Tibial artery (tissue), 4 donors: Measurements from ENCODE around the gene BABAM2.

Experiments used
- DNase-seq, 2 donors: peaks; one replicate each; pipeline ENCODE4 v3.0.0-alpha.2; 2019
- H3K27ac ChIP-seq, 2 donors: fragments of 200-600 bp; sonication (generic) in 1 of 2; 1 replicate in 1 of 2; 2 replicates in 1 of 2; pipeline ENCODE4 v1.5.1; 2018 to 2019; ENCODE audit warnings: mild to moderate bottlenecking in 1 of 2
- H3K27me3 ChIP-seq, 2 donors: fragments of 200-600 bp; sonication (generic) in 1 of 2; one replicate each; pipeline versions ENCODE4 v1.5.1 to v1.6.0; 2016 to 2019
- H3K36me3 ChIP-seq, 3 donors: fragments of 200-600 bp; sonication (generic) in 2 of 3; one replicate each; pipeline ENCODE4 v1.5.1; 2016 to 2019; ENCODE audit warnings: mild to moderate bottlenecking in 2 of 3
- H3K4me1 ChIP-seq, 4 donors: fragments of 200-600 bp; sonication (generic) in 2 of 4; 1 replicate in 3 of 4; 2 replicates in 1 of 4; pipeline ENCODE4 v1.5.1; 2016 to 2019
- H3K4me3 ChIP-seq, 2 donors: fragments of 200-600 bp; sonication (generic) in 1 of 2; 1 replicate in 1 of 2; 2 replicates in 1 of 2; pipeline ENCODE4 v1.5.1; 2018 to 2019; ENCODE audit warnings: mild to moderate bottlenecking in 2 of 2
- H3K9me3 ChIP-seq, 3 donors: fragments of 200-600 bp; sonication (generic) in 1 of 3; one replicate each; pipeline ENCODE4 v1.5.1; 2016 to 2019
- intact Hi-C: fragments of 100-400 bp; cut with DNase I; formaldehyde crosslinking; loops from one replicate; pipeline ENCODE4 v1.15.0; 2023; ENCODE audit warnings: low total_unique reads
- TF ChIP-seq, protein P1 (sequence below), 2 experiments: fragments of 200-600 bp in 1 of 2; fragments of 450-650 bp in 1 of 2; IDR thresholded peaks; one replicate each; pipeline ENCODE4 v1.5.1; 2017 to 2019; ENCODE audit warnings: antibody characterized with exemption in 2 of 2, mild to moderate bottlenecking in 1 of 2, moderate library complexity in 1 of 2

BABAM2 gene

DNA sequence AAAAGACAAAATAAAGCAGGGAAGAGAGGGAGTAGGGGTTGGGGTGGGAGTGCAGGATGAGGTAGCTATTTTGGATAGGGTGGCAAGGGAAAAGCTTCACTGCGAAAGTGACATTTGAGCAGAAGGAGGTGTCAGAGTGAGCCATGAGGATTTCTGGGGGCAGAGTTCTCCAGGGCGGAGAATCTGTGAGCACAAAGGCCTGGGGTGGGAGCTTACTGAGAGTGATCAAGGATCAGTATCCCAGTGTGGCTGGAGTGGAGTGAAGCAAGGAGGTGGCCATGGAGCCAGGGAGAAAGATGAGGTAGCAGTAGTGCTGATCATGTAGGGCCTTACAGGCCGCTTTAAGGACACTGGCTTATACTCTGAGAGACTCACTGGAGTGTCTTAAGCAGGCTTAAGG is 291.3 kb downstream of the BABAM2 start:
- intact Hi-C loops = no loop called here
- H3K4me3 ChIP-seq = no peak overlapping the region
- no peaks in the 10 kb centered on the region for H3K9me3 ChIP-seq
- DNase-seq = no peak
- H3K27ac ChIP-seq = no peak overlapping the region
- H3K4me1 ChIP-seq = no peaks in the 10 kb centered on the region
- TF ChIP-seq, protein P1, sequence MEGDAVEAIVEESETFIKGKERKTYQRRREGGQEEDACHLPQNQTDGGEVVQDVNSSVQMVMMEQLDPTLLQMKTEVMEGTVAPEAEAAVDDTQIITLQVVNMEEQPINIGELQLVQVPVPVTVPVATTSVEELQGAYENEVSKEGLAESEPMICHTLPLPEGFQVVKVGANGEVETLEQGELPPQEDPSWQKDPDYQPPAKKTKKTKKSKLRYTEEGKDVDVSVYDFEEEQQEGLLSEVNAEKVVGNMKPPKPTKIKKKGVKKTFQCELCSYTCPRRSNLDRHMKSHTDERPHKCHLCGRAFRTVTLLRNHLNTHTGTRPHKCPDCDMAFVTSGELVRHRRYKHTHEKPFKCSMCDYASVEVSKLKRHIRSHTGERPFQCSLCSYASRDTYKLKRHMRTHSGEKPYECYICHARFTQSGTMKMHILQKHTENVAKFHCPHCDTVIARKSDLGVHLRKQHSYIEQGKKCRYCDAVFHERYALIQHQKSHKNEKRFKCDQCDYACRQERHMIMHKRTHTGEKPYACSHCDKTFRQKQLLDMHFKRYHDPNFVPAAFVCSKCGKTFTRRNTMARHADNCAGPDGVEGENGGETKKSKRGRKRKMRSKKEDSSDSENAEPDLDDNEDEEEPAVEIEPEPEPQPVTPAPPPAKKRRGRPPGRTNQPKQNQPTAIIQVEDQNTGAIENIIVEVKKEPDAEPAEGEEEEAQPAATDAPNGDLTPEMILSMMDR (IDR thresholded peaks at IDR 0.05) = no peak
- H3K27me3 ChIP-seq = no peaks in the 10 kb centered on the region
- H3K36me3 ChIP-seq = no peaks in the 10 kb centered on the region

DNA sequence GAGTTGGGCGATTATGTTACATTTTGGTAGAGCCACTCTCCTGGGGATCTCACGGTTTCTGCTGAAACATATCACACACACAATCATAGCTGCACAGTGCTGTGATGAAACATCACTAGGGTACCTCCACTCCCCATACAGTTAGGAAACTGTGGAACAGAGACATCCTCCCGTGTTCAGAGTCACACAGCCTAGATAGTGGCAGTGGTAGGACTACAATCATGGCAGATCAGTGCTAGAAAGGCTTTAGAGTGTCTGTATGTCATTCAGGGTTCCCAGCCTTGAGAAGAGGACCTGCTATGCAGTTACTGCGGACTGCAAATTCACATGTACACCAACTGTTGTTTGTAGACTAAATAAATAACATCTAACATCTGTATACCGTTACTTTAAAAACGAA is 291.8 kb downstream of the BABAM2 start:
- no peaks in the 10 kb centered on the region for H3K36me3 ChIP-seq
- TF ChIP-seq, protein P1 (IDR thresholded peaks at IDR 0.05) = no peak
- H3K27ac ChIP-seq = no peak overlapping the region
- H3K9me3 ChIP-seq = no peaks in the 10 kb centered on the region
- DNase-seq = no peak
- intact Hi-C loops = no loop called here
- H3K4me3 ChIP-seq = no peak overlapping the region
- no peaks in the 10 kb centered on the region for H3K27me3 ChIP-seq
- H3K4me1 ChIP-seq = no peaks in the 10 kb centered on the region

DNA sequence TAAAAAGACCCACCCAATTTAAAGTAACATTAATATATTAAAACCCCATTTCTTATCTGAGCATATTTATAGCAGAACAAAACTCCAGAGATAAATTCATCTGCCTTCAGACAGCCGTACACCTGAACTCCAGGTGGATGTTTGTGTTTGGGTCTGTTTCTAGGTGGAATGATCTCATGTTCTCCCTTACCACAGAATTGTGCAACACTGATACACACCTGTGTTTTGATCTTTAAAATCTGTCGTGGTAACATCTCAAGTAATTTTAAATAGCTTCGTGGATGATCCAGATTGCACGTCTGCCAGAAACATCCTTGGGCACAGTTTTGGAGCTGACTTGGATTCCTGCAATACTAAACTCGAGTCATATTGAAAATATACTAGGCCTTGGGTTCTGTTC is 294.6 kb downstream of the BABAM2 start:
- TF ChIP-seq, protein P1 (IDR thresholded peaks at IDR 0.05) = no peak
- Histone ChIP-seq H3K27me3 (no peaks in the 10 kb centered on the region), H3K9me3 (no peaks in the 10 kb centered on the region), H3K4me1 (no peaks in the 10 kb centered on the region), H3K36me3 (no peaks in the 10 kb centered on the region), H3K4me3 (no peak overlapping the region), H3K27ac (no peak overlapping the region)
- DNase-seq = no peak
- intact Hi-C loops = no loop called here

DNA sequence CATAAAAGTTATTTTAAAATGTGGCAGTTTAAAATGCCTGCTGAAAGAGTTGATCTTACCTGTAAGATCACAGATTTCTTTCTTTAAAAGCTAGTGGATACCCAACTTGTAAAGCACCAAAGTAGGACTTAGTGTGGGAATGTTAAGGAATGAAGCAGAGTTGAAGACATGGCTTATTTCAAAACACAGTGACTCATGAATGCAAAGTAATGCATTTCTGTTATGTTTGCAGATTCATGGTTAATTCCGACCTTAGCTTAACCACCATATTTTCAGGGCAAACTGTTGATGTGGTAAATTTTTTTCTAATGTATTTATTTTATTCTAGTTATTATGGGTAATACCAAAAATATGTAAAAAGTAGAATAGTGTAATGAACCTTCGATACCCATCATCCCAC is 295.4 kb downstream of the BABAM2 start:
- no peaks in the 10 kb centered on the region for H3K9me3 ChIP-seq
- H3K27ac ChIP-seq = no peak overlapping the region
- H3K27me3 ChIP-seq = no peaks in the 10 kb centered on the region
- TF ChIP-seq, protein P1 (IDR thresholded peaks at IDR 0.05) = no peak
- H3K36me3 ChIP-seq = no peaks in the 10 kb centered on the region
- DNase-seq = no peak
- H3K4me1 ChIP-seq = no peaks in the 10 kb centered on the region
- H3K4me3 ChIP-seq = no peak overlapping the region
- intact Hi-C loops = no loop called here

DNA sequence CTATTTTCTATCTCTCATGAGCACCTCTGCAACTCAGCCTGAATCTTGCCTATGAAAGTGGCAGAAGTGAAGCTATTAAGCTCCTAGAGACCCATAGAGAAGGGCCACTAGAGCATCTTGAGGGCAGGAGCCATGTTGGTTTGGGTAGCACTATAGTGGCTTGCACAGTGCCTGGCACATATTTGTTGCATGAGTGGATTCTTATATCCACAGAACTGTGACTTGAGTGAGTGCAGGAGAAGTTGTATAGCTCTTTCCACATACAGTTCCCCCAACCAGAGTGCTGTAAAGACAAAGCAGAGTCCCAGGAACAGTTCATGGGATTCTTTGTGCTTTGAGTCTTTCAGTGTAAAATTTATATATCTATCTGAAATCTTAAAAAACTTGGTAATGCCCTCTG is 296.7 kb downstream of the BABAM2 start:
- intact Hi-C loops = no loop called here
- Histone ChIP-seq H3K27ac (no peak overlapping the region), H3K4me1 (no peaks in the 10 kb centered on the region), H3K4me3 (no peak overlapping the region), H3K27me3 (no peaks in the 10 kb centered on the region), H3K9me3 (no peaks in the 10 kb centered on the region), H3K36me3 (no peaks in the 10 kb centered on the region)
- TF ChIP-seq, protein P1 (IDR thresholded peaks at IDR 0.05) = no peak
- DNase-seq = no peak

DNA sequence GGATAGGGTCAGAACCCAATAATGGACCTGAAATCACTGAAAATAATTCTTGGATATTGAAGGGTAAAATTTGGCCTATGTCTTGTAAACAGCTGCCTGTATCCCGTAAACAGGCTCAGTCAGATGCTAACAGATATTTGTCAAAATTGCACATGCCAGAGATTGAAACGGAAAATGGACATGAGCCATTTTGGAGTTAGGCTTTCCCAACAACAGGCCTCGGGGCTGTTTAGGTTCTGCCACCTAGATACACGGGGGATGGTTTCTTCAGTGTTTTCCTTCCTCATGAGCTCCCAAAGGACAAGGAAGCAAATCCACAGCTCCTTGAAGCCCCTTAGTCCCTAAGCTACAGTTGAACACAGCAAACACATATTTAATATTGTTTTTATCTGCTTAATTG is 297.9 kb downstream of the BABAM2 start:
- intact Hi-C loops = no loop called here
- H3K27ac ChIP-seq = no peak overlapping the region
- TF ChIP-seq, protein P1 (IDR thresholded peaks at IDR 0.05) = no peak
- H3K9me3 ChIP-seq = no peaks in the 10 kb centered on the region
- no peaks in the 10 kb centered on the region for H3K27me3 ChIP-seq
- no peaks in the 10 kb centered on the region for H3K4me1 ChIP-seq
- H3K36me3 ChIP-seq = no peaks in the 10 kb centered on the region
- H3K4me3 ChIP-seq = no peak overlapping the region
- no peak for DNase-seq
